Glutamatergic neuron (in vitro differentiated cells): ENCODE results near the gene EIF2B5. TPM values are rescaled to one million over a fixed set of nuclear protein-coding genes. Genes with fewer than 3 reads are reported as not detected.

Source experiments
- DNase-seq: peaks from one replicate; pipeline ENCODE4 v3.0.0; 2022
- H3K27ac Mint-ChIP-seq: one replicate; pipeline ENCODE4 v1.8.0; 2020; ENCODE audit warnings: mild to moderate bottlenecking, mixed read lengths, inconsistent platforms; ENCODE audit not compliant: unreplicated experiment
- H3K27me3 Mint-ChIP-seq: one replicate; pipeline ENCODE4 v1.8.0; 2020; ENCODE audit warnings: mild to moderate bottlenecking, moderate library complexity, mixed read lengths, inconsistent platforms; ENCODE audit not compliant: unreplicated experiment
- H3K36me3 Mint-ChIP-seq: one replicate; pipeline ENCODE4 v1.8.0; 2020; ENCODE audit warnings: mild to moderate bottlenecking, mixed read lengths, inconsistent platforms; ENCODE audit not compliant: unreplicated experiment
- H3K4me1 Mint-ChIP-seq: one replicate; pipeline ENCODE4 v1.8.0; 2020; ENCODE audit warnings: mild to moderate bottlenecking, low read depth, mixed read lengths, inconsistent platforms; ENCODE audit not compliant: unreplicated experiment
- H3K4me3 Mint-ChIP-seq: one replicate; pipeline ENCODE4 v1.8.0; 2020; ENCODE audit warnings: mild to moderate bottlenecking, mixed read lengths, inconsistent platforms; ENCODE audit not compliant: unreplicated experiment
- H3K9me3 Mint-ChIP-seq: one replicate; pipeline ENCODE4 v1.8.0; 2020; ENCODE audit warnings: mild to moderate bottlenecking, moderate library complexity, mixed read lengths, inconsistent platforms; ENCODE audit not compliant: unreplicated experiment
- CTCF ChIP-seq: fragments of 200-600 bp; sonication (generic); IDR thresholded peaks from one replicate; pipeline ENCODE4 v1.5.0; 2021; ENCODE audit not compliant: partially characterized antibody, unreplicated experiment
- total RNA-seq: library from RNA; stranded (reverse); fragmentation: NEBNext Ultra II Directional; extraction: Animal tissue kit (Norgen Biotek cat#: 25700); gene quantifications from one replicate; pipeline ENCODE4 v1.2.1, GENCODE V29; 2021; ENCODE audit not compliant: unreplicated experiment

The EIF2B5 gene
- total RNA-seq, 1 donor from 2014 or later: 41.6 TPM

- Mint-ChIP-seq H3K36me3 (no peaks in the 10 kb centered on the region), H3K27ac (peak within 1 kb of the TSS; percentile 99), H3K27me3 (peaks cover 7% of the 10 kb centered on the region), H3K4me1 (peaks cover 19% of the 10 kb centered on the region), H3K9me3 (peaks cover 17% of the 10 kb centered on the region), H3K4me3 (peak within 1 kb of the TSS; percentile 100)
- peak; percentile 70 for DNase-seq
- TF ChIP-seq CTCF: no peak
Observed at GRCh38 chr3:184154885-184155643, 19.9 kb downstream of the EIF2B5 start, which contains the start of gene DVL3. Gene DVL3, plus strand, starts transcription at chr3:184155377. Its CDS starts 259 bp downstream, at chr3:184155636.

GRCh38 chr3:184155644-184156521 is 20.7 kb downstream of the EIF2B5 start:
- Mint-ChIP-seq H3K4me3 (peak overlapping the region; percentile 100), H3K9me3 (peaks cover 17% of the 10 kb centered on the region), H3K27me3 (peaks cover 7% of the 10 kb centered on the region), H3K4me1 (peaks cover 24% of the 10 kb centered on the region), H3K36me3 (no peaks in the 10 kb centered on the region), H3K27ac (peak overlapping the region; percentile 99)
- TF ChIP-seq CTCF: no peak
- DNase-seq: peak; percentile 52

GRCh38 chr3:184156522-184156955 is 21.4 kb downstream of the EIF2B5 start:
- Mint-ChIP-seq H3K9me3 (peaks cover 17% of the 10 kb centered on the region), H3K27me3 (peaks cover 7% of the 10 kb centered on the region), H3K36me3 (no peaks in the 10 kb centered on the region), H3K4me1 (peaks cover 26% of the 10 kb centered on the region), H3K27ac (peak overlapping the region; percentile 99), H3K4me3 (peak overlapping the region; percentile 100)
- TF ChIP-seq CTCF: no peak
- peak; percentile 82 for DNase-seq

- Mint-ChIP-seq H3K27me3 (peaks cover 7% of the 10 kb centered on the region), H3K27ac (peak overlapping the region; percentile 99), H3K4me1 (peaks cover 25% of the 10 kb centered on the region), H3K36me3 (no peaks in the 10 kb centered on the region), H3K9me3 (peaks cover 16% of the 10 kb centered on the region), H3K4me3 (peak overlapping the region; percentile 100)
- no peak for DNase-seq
- TF ChIP-seq CTCF: no peak
Observed at GRCh38 chr3:184157206-184157605, 22.0 kb downstream of the EIF2B5 start.
